CD14-positive monocyte (primary cell): ENCODE results near the gene RNF213. TPM values are rescaled to one million over a fixed set of nuclear protein-coding genes. Genes with fewer than 3 reads are reported as not detected.

ENCODE experiments used
- DNase-seq, 3 donors: peaks; one replicate each; pipeline ENCODE4 v3.0.0-alpha.2; 2011 to 2022
- H2AFZ ChIP-seq: 2 replicates; pipeline ENCODE4 v1.6.0; 2012; ENCODE audit warnings: mild to moderate bottlenecking, low read depth, low read length, inconsistent platforms; ENCODE audit not compliant: insufficient read depth, poor library complexity, severe bottlenecking
- H3K27ac ChIP-seq, 2 donors: 1 replicate in 1 of 2; 2 replicates in 1 of 2; pipeline ENCODE4 v1.5.1; 2012 to 2013; ENCODE audit warnings: low read length in 2 of 2, control low read depth in 1 of 2, inconsistent platforms in 1 of 2, low read depth in 1 of 2, mild to moderate bottlenecking in 1 of 2
- H3K27me3 ChIP-seq, 2 donors: one replicate each; pipeline versions ENCODE4 v1.6.0 to v1.6.1; 2011 to 2013; ENCODE audit warnings: low read length in 2 of 2; ENCODE audit not compliant: control insufficient read depth in 2 of 2, insufficient read depth in 2 of 2
- H3K36me3 ChIP-seq, 2 donors: replicated peaks in 1 of 2; 1 replicate in 1 of 2; 2 replicates in 1 of 2; pipeline versions ENCODE4 v1.5.1 to v1.6.1; 2012 to 2013; ENCODE audit warnings: low read length in 2 of 2, control low read depth in 1 of 2, inconsistent platforms in 1 of 2, mild to moderate bottlenecking in 1 of 2; ENCODE audit not compliant: insufficient read depth in 2 of 2, control insufficient read depth in 1 of 2
- H3K4me1 ChIP-seq, 2 donors: 1 replicate in 1 of 2; 2 replicates in 1 of 2; pipeline versions ENCODE4 v1.5.1 to v1.6.1; 2012 to 2013; ENCODE audit warnings: low read length in 2 of 2, control low read depth in 1 of 2, inconsistent platforms in 1 of 2, mild to moderate bottlenecking in 1 of 2, moderate library complexity in 1 of 2; ENCODE audit not compliant: insufficient read depth in 2 of 2, control insufficient read depth in 1 of 2
- H3K4me2 ChIP-seq: replicated peaks from 2 replicates; pipeline ENCODE3; 2012; ENCODE audit warnings: low read length, moderate library complexity, mild to moderate bottlenecking; ENCODE audit not compliant: poor library complexity, severe bottlenecking; ENCODE audit errors: extremely low read depth
- H3K4me3 ChIP-seq, 3 experiments: fragments of 200-600 bp in 1 of 3; sonication (generic) in 1 of 3; replicated peaks in 1 of 3; 1 replicate in 2 of 3; 2 replicates in 1 of 3; pipeline ENCODE4 v1.5.1; 2011 to 2013; ENCODE audit warnings: low read length in 3 of 3, mild to moderate bottlenecking in 3 of 3, control low read depth in 2 of 3, low read depth in 2 of 3, inconsistent platforms in 1 of 3, moderate library complexity in 1 of 3
- H3K79me2 ChIP-seq: 2 replicates; pipeline ENCODE4 v1.6.0; 2012; ENCODE audit warnings: mild to moderate bottlenecking, control low read depth, inconsistent platforms, low read length, moderate library complexity; ENCODE audit not compliant: insufficient read depth
- H3K9ac ChIP-seq: 2 replicates; pipeline ENCODE4 v1.6.0; 2017; ENCODE audit warnings: low read length, mild to moderate bottlenecking; ENCODE audit not compliant: insufficient read depth, poor library complexity, severe bottlenecking
- H3K9me3 ChIP-seq, 2 donors: replicated peaks in 1 of 2; 1 replicate in 1 of 2; 2 replicates in 1 of 2; pipeline versions ENCODE4 v1.5.1 to v1.6.1; 2012 to 2013; ENCODE audit warnings: low read length in 2 of 2, control low read depth in 1 of 2; ENCODE audit not compliant: control insufficient read depth in 1 of 2, insufficient read depth in 1 of 2
- H4K20me1 ChIP-seq: 2 replicates; pipeline ENCODE4 v1.6.0; 2012; ENCODE audit warnings: mild to moderate bottlenecking, low read length, control low read depth, moderate library complexity; ENCODE audit not compliant: insufficient read depth
- H3K27ac Mint-ChIP-seq, 7 donors: one replicate each; pipeline ENCODE4 v1.8.0; 2020; ENCODE audit warnings: mild to moderate bottlenecking in 7 of 7, mixed read lengths in 7 of 7, moderate library complexity in 6 of 7, inconsistent platforms in 2 of 7
- H3K27me3 Mint-ChIP-seq, 3 donors: one replicate each; pipeline ENCODE4 v1.8.0; 2021 to 2022; ENCODE audit warnings: low read depth in 3 of 3, mild to moderate bottlenecking in 3 of 3, mixed read lengths in 3 of 3, moderate library complexity in 3 of 3, inconsistent platforms in 1 of 3
- H3K36me3 Mint-ChIP-seq, 2 donors: one replicate each; pipeline ENCODE4 v1.8.0; 2020; ENCODE audit warnings: mixed read lengths in 2 of 2, inconsistent platforms in 1 of 2, mild to moderate bottlenecking in 1 of 2
- H3K4me1 Mint-ChIP-seq: one replicate; pipeline ENCODE4 v1.8.0; 2020; ENCODE audit warnings: mild to moderate bottlenecking, mixed read lengths
- H3K4me3 Mint-ChIP-seq, 2 donors: one replicate each; pipeline ENCODE4 v1.8.0; 2020; ENCODE audit warnings: mild to moderate bottlenecking in 2 of 2, mixed read lengths in 2 of 2, moderate library complexity in 1 of 2
- H3K9me3 Mint-ChIP-seq, 7 donors: one replicate each; pipeline ENCODE4 v1.8.0; 2020 to 2022; ENCODE audit warnings: mixed read lengths in 7 of 7, mild to moderate bottlenecking in 6 of 7, moderate library complexity in 6 of 7, inconsistent platforms in 2 of 7
- WGBS: methylation state at CpG from one replicate; pipeline ENCODE4 v1.1.5; 2013; ENCODE audit warnings: missing lambda C conversion rate; ENCODE audit not compliant: insufficient coverage; 5-methylcytosine and 5-hydroxymethylcytosine counted together
- intact Hi-C, 2 donors: fragments of 100-400 bp; cut with micrococcal nuclease; formaldehyde crosslinking; loops; one replicate each; pipeline versions ENCODE4 v1.15.0 to v1.15.1; 2023
- polyA plus RNA-seq, 3 donors: library from polyadenylated mRNA; depleted of rRNA in 1 of 3; unstranded in 2 of 3; stranded (reverse) in 1 of 3; fragments of 300-500 nt in 2 of 3; fragments of >200 nt in 1 of 3; fragmentation: Illumina TruSeq in 2 of 3; gene quantifications; 1 replicate in 2 of 3; 2 replicates in 1 of 3; pipeline ENCODE4 v1.2.3, GENCODE V29; 2012 to 2021
- TF ChIP-seq, protein P1 (sequence below): fragments of 200-600 bp; IDR thresholded peaks from one replicate; pipeline ENCODE4 v1.8.0; 2022; ENCODE audit warnings: antibody characterized with exemption, mild to moderate bottlenecking

RNF213 gene
- polyA plus RNA-seq, 3 donors, result 10.3 to 196 (median 18.1) TPM

DNA sequence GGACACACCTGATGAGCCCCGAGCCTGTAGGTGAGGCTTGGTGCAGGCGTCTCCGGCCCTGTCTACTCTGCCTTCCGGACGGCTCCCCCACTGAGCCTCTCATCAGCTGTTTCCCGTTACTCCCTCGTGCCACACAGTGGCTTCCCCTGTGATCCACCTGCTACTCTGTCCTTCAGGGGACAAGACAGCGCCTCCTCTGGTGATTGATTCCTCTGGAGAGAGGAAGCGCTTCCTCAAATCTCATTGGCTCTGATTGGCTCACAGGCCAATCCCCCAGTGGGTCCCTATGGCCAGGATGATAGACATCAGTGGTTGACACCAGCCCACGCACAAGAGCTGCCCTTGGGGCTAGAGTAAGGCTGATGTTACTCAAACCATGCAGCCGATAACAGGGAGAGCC, 24.0 kb downstream of the RNF213 start:
- Histone ChIP-seq H3K27ac (no peak overlapping the region), H3K79me2 (peaks cover 36% of the 10 kb centered on the region), H3K9me3 (no peaks in the 10 kb centered on the region), H4K20me1 (peaks cover 99% of the 10 kb centered on the region), H3K9ac (no peak overlapping the region), H3K36me3 (peaks cover 62 to 88% of the 10 kb centered on the region in 2 donors), H3K27me3 (no peaks in the 10 kb centered on the region), H3K4me3 (no peak overlapping the region), H2AFZ (no peak overlapping the region), H3K4me2 (no peak overlapping the region), H3K4me1 (peaks cover 13 to 27% of the 10 kb centered on the region in 2 donors)
- H3K27me3 Mint-ChIP-seq, result peaks cover 0 to 3% (median 0%) of the 10 kb centered on the region in 3 donors
- 82% methylated on average over 11 of the region's 11 CpGs for WGBS
- H3K4me1 Mint-ChIP-seq, result peaks cover 29% of the 10 kb centered on the region
- intact Hi-C loops, result no loop called here
- H3K36me3 Mint-ChIP-seq, result peaks cover 46 to 86% of the 10 kb centered on the region in 2 donors
- no peak for DNase-seq
- no peak overlapping the region for H3K4me3 Mint-ChIP-seq
- peak overlapping the region in 1 of 7 donors; percentile 10 for H3K27ac Mint-ChIP-seq
- H3K9me3 Mint-ChIP-seq, result peaks cover 0 to 2% (median 0%) of the 10 kb centered on the region in 7 donors
- TF ChIP-seq, protein P1, sequence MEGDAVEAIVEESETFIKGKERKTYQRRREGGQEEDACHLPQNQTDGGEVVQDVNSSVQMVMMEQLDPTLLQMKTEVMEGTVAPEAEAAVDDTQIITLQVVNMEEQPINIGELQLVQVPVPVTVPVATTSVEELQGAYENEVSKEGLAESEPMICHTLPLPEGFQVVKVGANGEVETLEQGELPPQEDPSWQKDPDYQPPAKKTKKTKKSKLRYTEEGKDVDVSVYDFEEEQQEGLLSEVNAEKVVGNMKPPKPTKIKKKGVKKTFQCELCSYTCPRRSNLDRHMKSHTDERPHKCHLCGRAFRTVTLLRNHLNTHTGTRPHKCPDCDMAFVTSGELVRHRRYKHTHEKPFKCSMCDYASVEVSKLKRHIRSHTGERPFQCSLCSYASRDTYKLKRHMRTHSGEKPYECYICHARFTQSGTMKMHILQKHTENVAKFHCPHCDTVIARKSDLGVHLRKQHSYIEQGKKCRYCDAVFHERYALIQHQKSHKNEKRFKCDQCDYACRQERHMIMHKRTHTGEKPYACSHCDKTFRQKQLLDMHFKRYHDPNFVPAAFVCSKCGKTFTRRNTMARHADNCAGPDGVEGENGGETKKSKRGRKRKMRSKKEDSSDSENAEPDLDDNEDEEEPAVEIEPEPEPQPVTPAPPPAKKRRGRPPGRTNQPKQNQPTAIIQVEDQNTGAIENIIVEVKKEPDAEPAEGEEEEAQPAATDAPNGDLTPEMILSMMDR, result no peak

DNA sequence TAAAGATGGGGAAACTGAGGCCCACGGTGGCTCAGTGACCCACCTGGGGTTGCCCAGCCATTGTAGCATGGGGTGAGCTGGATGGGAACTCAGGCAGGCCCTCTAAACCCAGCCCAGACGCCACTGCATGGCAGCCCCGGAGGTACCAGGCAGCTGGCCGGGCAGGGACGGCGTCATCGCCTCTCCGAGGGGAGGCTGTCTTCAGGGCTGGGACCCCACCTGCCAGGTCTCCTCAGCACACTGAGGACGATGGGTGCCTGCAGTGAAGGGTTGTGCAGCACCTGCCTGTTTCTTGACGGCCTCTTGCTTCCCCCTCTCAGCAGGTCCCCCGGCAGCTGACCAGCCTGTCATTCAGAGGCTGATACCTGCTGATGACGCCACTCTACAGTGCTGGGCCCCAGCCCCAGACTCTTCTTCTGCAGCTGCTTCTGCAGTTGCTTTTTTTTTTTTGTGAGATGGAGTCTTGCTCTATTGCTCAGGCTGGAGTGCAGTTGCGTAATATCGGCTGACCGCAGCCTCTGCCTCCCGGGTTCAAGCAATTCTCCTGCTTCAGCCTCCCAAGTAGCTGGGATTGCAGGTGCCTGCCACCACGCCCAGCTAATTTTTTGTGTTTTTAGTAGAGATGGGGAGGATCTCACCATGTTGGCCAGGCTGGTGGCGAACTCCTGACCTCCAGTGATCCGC, 24.7 kb downstream of the RNF213 start:
- Mint-ChIP-seq H3K4me3 (no peak overlapping the region), H3K9me3 (peaks cover 0 to 2% (median 0%) of the 10 kb centered on the region in 7 donors), H3K4me1 (peaks cover 29% of the 10 kb centered on the region), H3K27ac (no peak overlapping the region), H3K27me3 (peaks cover 0 to 2% (median under 1%) of the 10 kb centered on the region in 3 donors), H3K36me3 (peaks cover 46 to 86% of the 10 kb centered on the region in 2 donors)
- H4K20me1 ChIP-seq, result peaks cover 99% of the 10 kb centered on the region
- no peak overlapping the region for H2AFZ ChIP-seq
- 86% methylated on average over 11 of the region's 19 CpGs for WGBS
- peaks cover 32% of the 10 kb centered on the region for H3K79me2 ChIP-seq
- TF ChIP-seq, protein P1, result no peak
- H3K27me3 ChIP-seq, result no peaks in the 10 kb centered on the region
- no peak for DNase-seq
- no peak overlapping the region for H3K4me2 ChIP-seq
- H3K4me3 ChIP-seq, result no peak overlapping the region
- peaks cover 62 to 88% of the 10 kb centered on the region in 2 donors for H3K36me3 ChIP-seq
- H3K4me1 ChIP-seq, result peaks cover 13 to 27% of the 10 kb centered on the region in 2 donors
- no peak overlapping the region for H3K9ac ChIP-seq
- H3K27ac ChIP-seq, result no peak overlapping the region
- intact Hi-C loops, result no loop called here
- H3K9me3 ChIP-seq, result no peaks in the 10 kb centered on the region
